Small intestine (tissue), 7 donors: ENCODE measurements around the gene UBXN6. TPM values are rescaled to one million over a fixed set of nuclear protein-coding genes. Genes with fewer than 3 reads are reported as not detected.
A peak's percentile ranks its signal among the peaks of the same experiment; 100 is the strongest.

Experiments
- DNase-seq, 2 donors: peaks; one replicate each; pipeline versions ENCODE4 v3.0.0 to v3.0.0-alpha.2; 2013
- FAIRE-seq: peaks from 2 replicates; lab custom pipeline; 2012; peaks lifted over from hg19 to GRCh38; lab: Jason Lieb, UNC
- H3K27ac ChIP-seq, 3 donors: one replicate each; pipeline ENCODE4 v1.5.1; 2013; ENCODE audit warnings: low read length in 2 of 3, mild to moderate bottlenecking in 2 of 3, control low read depth in 1 of 3, inconsistent platforms in 1 of 3, low read depth in 1 of 3, moderate library complexity in 1 of 3
- H3K27me3 ChIP-seq, 3 donors: one replicate each; pipeline ENCODE4 v1.6.1; 2013; ENCODE audit warnings: low read length in 3 of 3, inconsistent platforms in 1 of 3; ENCODE audit not compliant: control insufficient read depth in 3 of 3, insufficient read depth in 3 of 3
- H3K36me3 ChIP-seq, 3 donors: one replicate each; pipeline ENCODE4 v1.6.1; 2013; ENCODE audit warnings: low read length in 3 of 3, inconsistent platforms in 1 of 3, low read depth in 1 of 3, mild to moderate bottlenecking in 1 of 3, moderate library complexity in 1 of 3; ENCODE audit not compliant: control insufficient read depth in 3 of 3, insufficient read depth in 2 of 3
- H3K4me1 ChIP-seq, 3 donors: one replicate each; pipeline ENCODE4 v1.6.1; 2013; ENCODE audit warnings: low read length in 2 of 3, inconsistent platforms in 1 of 3, low read depth in 1 of 3, mild to moderate bottlenecking in 1 of 3, moderate library complexity in 1 of 3; ENCODE audit not compliant: control insufficient read depth in 3 of 3, insufficient read depth in 2 of 3
- H3K4me3 ChIP-seq, 3 donors: one replicate each; pipeline ENCODE4 v1.5.1; 2013; ENCODE audit warnings: low read length in 3 of 3, control low read depth in 1 of 3, inconsistent platforms in 1 of 3, low read depth in 1 of 3, mild to moderate bottlenecking in 1 of 3, moderate library complexity in 1 of 3
- H3K9me3 ChIP-seq, 2 donors: one replicate each; pipeline ENCODE4 v1.6.1; 2013; ENCODE audit warnings: low read depth in 1 of 2, low read length in 1 of 2; ENCODE audit not compliant: control insufficient read depth in 2 of 2, insufficient read depth in 1 of 2
- WGBS, 3 donors: extraction: QIAGEN DNeasy Blood & Tissue Kit; methylation state at CpG; one replicate each; pipeline ENCODE4 v1.1.7; 2013; 5-methylcytosine and 5-hydroxymethylcytosine counted together
- polyA plus RNA-seq, 4 donors: library from polyadenylated mRNA; stranded (reverse) in 3 of 4; unstranded in 1 of 4; fragments of 200-250 nt in 3 of 4; fragments of 120-200 nt in 1 of 4; gene quantifications; one replicate each; pipeline versions ENCODE4 v1.2.1 to v1.2.3, GENCODE V29; 2013
- donor health status: healthy with polysubstance abuse.
- donor health status: control.
- donor health status: control.
- donor health status: Bipolar disorder and iron deficiency.
- donor health status: healthy.

UBXN6 gene
- polyA plus RNA-seq, 4 donors = 82.7 to 194 (median 133) TPM

DNA sequence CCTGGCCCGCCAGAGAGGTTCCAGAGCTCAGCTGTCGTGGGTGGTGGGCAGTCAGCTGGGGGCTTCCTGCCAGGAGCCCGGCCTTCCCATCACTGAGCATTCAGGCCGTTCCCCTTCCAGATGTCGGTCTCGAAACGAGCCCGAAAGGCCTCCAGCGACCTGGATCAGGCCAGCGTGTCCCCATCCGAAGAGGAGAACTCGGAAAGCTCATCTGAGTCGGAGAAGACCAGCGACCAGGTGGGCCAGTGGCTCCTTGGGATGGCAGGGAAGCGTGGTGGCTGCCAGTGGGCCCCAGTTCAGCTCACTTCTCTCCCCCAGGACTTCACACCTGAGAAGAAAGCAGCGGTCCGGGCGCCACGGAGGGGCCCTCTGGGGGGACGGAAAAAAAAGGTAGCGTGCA, 33.9 kb upstream of the UBXN6 start:
- H3K27ac ChIP-seq = no peak overlapping the region
- no peaks in the 10 kb centered on the region for H3K9me3 ChIP-seq
- no peak overlapping the region for H3K4me3 ChIP-seq
- H3K4me1 ChIP-seq = no peaks in the 10 kb centered on the region
- 95 to 98% (median 97%) methylated on average over 20 to 21 of the region's 21 CpGs for WGBS, 3 donors
- no peaks in the 10 kb centered on the region for H3K27me3 ChIP-seq
- FAIRE-seq (no peak), DNase-seq (no peak)
- H3K36me3 ChIP-seq = peaks cover 15 to 75% (median 16%) of the 10 kb centered on the region in 3 donors

- no peaks in the 10 kb centered on the region for H3K9me3 ChIP-seq
- FAIRE-seq = no peak
- no peak overlapping the region for H3K27ac ChIP-seq
- no peaks in the 10 kb centered on the region for H3K4me1 ChIP-seq
- peaks cover 1 to 62% (median 6%) of the 10 kb centered on the region in 3 donors for H3K36me3 ChIP-seq
- H3K27me3 ChIP-seq = no peaks in the 10 kb centered on the region
- no peak for DNase-seq
- H3K4me3 ChIP-seq = no peak overlapping the region
- WGBS, 3 donors = 94 to 96% (median 96%) methylated on average over 29 of the region's 29 CpGs
Measured at GRCh38 chr19:4488496-4488895, 30.9 kb upstream of the UBXN6 start.

GRCh38 chr19:4487572-4487971, 30.0 kb upstream of the UBXN6 start:
- no peak overlapping the region for H3K27ac ChIP-seq
- FAIRE-seq (no peak), DNase-seq (no peak)
- no peaks in the 10 kb centered on the region for H3K9me3 ChIP-seq
- no peak overlapping the region for H3K4me3 ChIP-seq
- no peaks in the 10 kb centered on the region for H3K4me1 ChIP-seq
- WGBS, 3 donors = 88 to 91% (median 91%) methylated on average over 11 of the region's 11 CpGs
- no peaks in the 10 kb centered on the region for H3K27me3 ChIP-seq
- H3K36me3 ChIP-seq = peaks cover 2 to 67% (median 6%) of the 10 kb centered on the region in 3 donors

- FAIRE-seq (no peak), DNase-seq (no peak)
- H3K27me3 ChIP-seq = no peaks in the 10 kb centered on the region
- no peaks in the 10 kb centered on the region for H3K9me3 ChIP-seq
- no peak overlapping the region for H3K27ac ChIP-seq
- peaks cover 2 to 63% (median 2%) of the 10 kb centered on the region in 3 donors for H3K36me3 ChIP-seq
- 93 to 96% (median 94%) methylated on average over 17 to 19 of the region's 19 CpGs for WGBS, 3 donors
- H3K4me3 ChIP-seq = no peak overlapping the region
- H3K4me1 ChIP-seq = no peaks in the 10 kb centered on the region
Measured at GRCh38 chr19:4483385-4483784, 25.8 kb upstream of the UBXN6 start.

DNA sequence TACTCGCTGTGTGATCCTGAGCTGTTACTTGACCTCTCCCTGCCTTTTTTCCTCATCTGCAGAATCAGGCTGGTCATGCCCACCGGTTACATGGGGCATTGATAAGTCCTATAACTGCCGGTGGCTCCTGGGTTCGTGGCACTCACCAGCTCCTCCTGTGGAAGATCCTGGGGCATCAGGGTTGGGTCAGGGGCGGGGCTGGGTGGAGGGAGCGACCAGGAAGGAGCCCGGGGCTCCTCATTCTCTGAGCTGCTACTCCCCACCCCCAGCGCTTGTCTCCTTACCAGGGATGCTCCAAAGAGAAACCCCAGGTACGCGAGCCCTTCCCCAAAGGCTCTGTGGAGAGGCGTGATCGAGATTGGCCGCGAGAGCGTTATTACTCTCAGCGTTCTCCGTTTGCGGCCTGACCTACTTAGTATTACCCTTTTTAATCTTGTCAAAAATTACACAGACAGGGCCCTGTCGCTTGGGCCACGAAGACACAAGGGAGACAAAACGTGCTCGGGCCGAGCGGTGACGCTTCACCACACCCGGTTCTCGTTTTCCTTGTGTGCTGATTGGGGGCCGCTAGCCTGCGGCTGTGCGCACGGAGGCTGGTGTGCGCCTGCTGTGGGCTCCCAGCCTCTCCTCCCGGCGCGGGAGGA, 25.2 kb upstream of the UBXN6 start:
- 92 to 94% (median 93%) methylated on average over 34 to 35 of the region's 35 CpGs for WGBS, 3 donors
- no peaks in the 10 kb centered on the region for H3K9me3 ChIP-seq
- FAIRE-seq (no peak), DNase-seq (no peak)
- no peak overlapping the region for H3K4me3 ChIP-seq
- no peaks in the 10 kb centered on the region for H3K4me1 ChIP-seq
- no peaks in the 10 kb centered on the region for H3K27me3 ChIP-seq
- H3K36me3 ChIP-seq = peaks cover 0 to 62% (median 2%) of the 10 kb centered on the region in 3 donors
- no peak overlapping the region for H3K27ac ChIP-seq

GRCh38 chr19:4477034-4477801, 19.6 kb upstream of the UBXN6 start:
- H3K9me3 ChIP-seq = no peaks in the 10 kb centered on the region
- no peak overlapping the region for H3K4me3 ChIP-seq
- no peaks in the 10 kb centered on the region for H3K27me3 ChIP-seq
- H3K4me1 ChIP-seq = peaks cover 0 to 15% (median 6%) of the 10 kb centered on the region in 3 donors
- DNase-seq (no peak), FAIRE-seq (no peak)
- peaks cover 7 to 56% (median 8%) of the 10 kb centered on the region in 3 donors for H3K36me3 ChIP-seq
- no peak overlapping the region for H3K27ac ChIP-seq
- 86 to 87% (median 86%) methylated on average over 16 of the region's 16 CpGs for WGBS, 3 donors

GRCh38 chr19:4474514-4475022, 17.0 kb upstream of the UBXN6 start:
- no peaks in the 10 kb centered on the region for H3K27me3 ChIP-seq
- WGBS, 3 donors = 23 to 69% (median 68%) methylated on average over 13 of the region's 13 CpGs
- peaks cover 7 to 37% (median 8%) of the 10 kb centered on the region in 3 donors for H3K36me3 ChIP-seq
- peaks cover 0 to 15% (median 6%) of the 10 kb centered on the region in 3 donors for H3K4me1 ChIP-seq
- DNase-seq (peak in 1 of 2 donors; percentile 53), FAIRE-seq (no peak)
- peak overlapping the region in 1 of 3 donors; percentile 43 for H3K4me3 ChIP-seq
- no peaks in the 10 kb centered on the region for H3K9me3 ChIP-seq
- H3K27ac ChIP-seq = no peak overlapping the region

GRCh38 chr19:4473763-4474513, 16.3 kb upstream of the UBXN6 start:
- Histone ChIP-seq H3K4me1 (peaks cover 0 to 15% (median 6%) of the 10 kb centered on the region in 3 donors), H3K9me3 (no peaks in the 10 kb centered on the region), H3K27me3 (no peaks in the 10 kb centered on the region), H3K36me3 (peaks cover 7 to 31% (median 8%) of the 10 kb centered on the region in 3 donors), H3K27ac (no peak overlapping the region), H3K4me3 (peak overlapping the region in 1 of 3 donors; percentile 43)
- FAIRE-seq (no peak), DNase-seq (no peak)
- WGBS, 3 donors = 30 to 71% (median 67%) methylated on average over 23 of the region's 23 CpGs
